Esophagus (tissue), 2 donors: ENCODE measurements around the gene TBX10. TPM values are rescaled to one million over a fixed set of nuclear protein-coding genes. Genes with fewer than 3 reads are reported as not detected.
"Not testable (repeated sequence)": the region's sequence is repeated elsewhere in the genome, so short reads cannot be mapped to it uniquely, and the experiment has no call there.

Source experiments
- H3K27ac ChIP-seq, 2 donors: one replicate each; pipeline ENCODE4 v1.5.1; 2013; ENCODE audit warnings: low read depth in 2 of 2, mild to moderate bottlenecking in 2 of 2, inconsistent platforms in 1 of 2, low read length in 1 of 2, moderate library complexity in 1 of 2
- H3K27me3 ChIP-seq, 2 donors: one replicate each; pipeline ENCODE4 v1.6.1; 2013; ENCODE audit warnings: low read length in 2 of 2, control low read depth in 1 of 2, mild to moderate bottlenecking in 1 of 2; ENCODE audit not compliant: insufficient read depth in 2 of 2, control insufficient read depth in 1 of 2
- H3K36me3 ChIP-seq, 2 donors: one replicate each; pipeline ENCODE4 v1.6.1; 2013; ENCODE audit warnings: low read length in 1 of 2; ENCODE audit not compliant: control insufficient read depth in 2 of 2, insufficient read depth in 2 of 2
- H3K4me1 ChIP-seq, 2 donors: one replicate each; pipeline ENCODE4 v1.6.1; 2013; ENCODE audit warnings: low read length in 1 of 2; ENCODE audit not compliant: control insufficient read depth in 2 of 2, insufficient read depth in 2 of 2
- H3K4me3 ChIP-seq, 2 donors: one replicate each; pipeline ENCODE4 v1.5.1; 2013; ENCODE audit warnings: low read length in 2 of 2, mild to moderate bottlenecking in 2 of 2, low read depth in 1 of 2, moderate library complexity in 1 of 2
- H3K9me3 ChIP-seq, 2 donors: one replicate each; pipeline ENCODE4 v1.6.1; 2013; ENCODE audit warnings: mild to moderate bottlenecking in 2 of 2, low read depth in 1 of 2, low read length in 1 of 2, moderate library complexity in 1 of 2; ENCODE audit not compliant: control insufficient read depth in 2 of 2, insufficient read depth in 1 of 2
- WGBS, 2 donors: extraction: QIAGEN DNeasy Blood & Tissue Kit; methylation state at CpG; one replicate each; pipeline ENCODE4 v1.1.7; 2013; 5-methylcytosine and 5-hydroxymethylcytosine counted together
- polyA plus RNA-seq, 2 donors: library from polyadenylated mRNA; stranded (reverse); fragments of 200-250 nt; gene quantifications; one replicate each; pipeline ENCODE4 v1.2.3, GENCODE V29; 2013
- donor health status: healthy with polysubstance abuse.
- donor health status: Bipolar disorder and iron deficiency.

The TBX10 gene
- polyA plus RNA-seq, 2 donors, result not detected

DNA sequence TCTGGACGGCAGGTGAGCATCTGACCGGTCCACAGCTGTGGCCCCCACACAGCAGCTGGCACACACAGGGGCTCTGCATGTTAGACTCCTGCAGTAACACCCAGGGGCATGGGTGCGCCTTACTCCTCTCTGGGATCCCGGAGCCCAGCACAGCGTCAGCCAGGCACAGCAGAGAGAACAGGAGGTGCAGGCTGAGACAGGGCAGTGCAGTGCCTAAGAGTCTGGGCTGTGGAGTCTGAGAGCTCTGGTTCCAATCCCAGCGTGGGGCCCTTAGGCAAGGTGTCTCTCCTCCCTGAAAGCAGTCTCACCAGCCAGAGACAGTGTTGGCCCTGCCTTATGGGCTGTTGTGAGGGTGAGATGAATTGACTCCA lies 12.1 kb downstream of the TBX10 start:
- Histone ChIP-seq H3K9me3 (no peaks in the 10 kb centered on the region), H3K36me3 (no peaks in the 10 kb centered on the region), H3K4me1 (peaks cover 9 to 33% of the 10 kb centered on the region in 2 donors), H3K4me3 (no peak overlapping the region), H3K27ac (peak overlapping the region; percentile 24 to 97), H3K27me3 (no peaks in the 10 kb centered on the region)
- 61 to 74% methylated on average over 6 of the region's 6 CpGs for WGBS, 2 donors

DNA sequence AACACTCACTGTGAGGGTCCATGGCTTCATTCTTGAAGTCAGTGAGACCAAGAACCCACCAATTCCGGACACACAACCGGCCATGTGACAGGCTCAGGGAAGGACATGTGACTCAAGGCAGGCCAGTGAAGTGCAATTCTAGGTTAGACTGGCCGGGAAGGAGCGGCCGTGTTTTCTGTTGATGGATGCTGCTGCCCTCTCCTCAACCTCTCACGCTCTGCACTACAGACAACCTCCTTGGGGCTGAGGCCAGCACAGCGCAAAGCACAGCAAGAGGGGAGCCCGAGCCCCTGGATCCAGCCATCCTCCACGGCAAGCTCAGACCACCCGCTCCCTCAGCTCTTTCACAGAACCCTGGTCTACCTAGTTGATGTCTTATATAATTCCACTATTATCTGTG lies 12.6 kb downstream of the TBX10 start:
- peaks cover 9 to 33% of the 10 kb centered on the region in 2 donors for H3K4me1 ChIP-seq
- no peaks in the 10 kb centered on the region for H3K27me3 ChIP-seq
- 94 to 96% methylated on average over 10 of the region's 10 CpGs for WGBS, 2 donors
- H3K36me3 ChIP-seq, result no peaks in the 10 kb centered on the region
- no peaks in the 10 kb centered on the region for H3K9me3 ChIP-seq
- no peak overlapping the region for H3K27ac ChIP-seq
- H3K4me3 ChIP-seq, result no peak overlapping the region

- not testable (repeated sequence) for H3K4me3 ChIP-seq, H3K27me3 ChIP-seq, H3K27ac ChIP-seq, H3K9me3 ChIP-seq, H3K36me3 ChIP-seq
- peaks cover 9 to 29% of the 10 kb centered on the region in 2 donors for H3K4me1 ChIP-seq
- 88 to 94% methylated on average over 10 of the region's 10 CpGs for WGBS, 2 donors
These were observed 13.3 kb downstream of the TBX10 start for GRCh38 chr11:67626131-67626833.

- WGBS, 2 donors, result 83 to 87% methylated on average over 1 of the region's 1 CpG
- not testable (repeated sequence) for H3K27me3 ChIP-seq, H3K9me3 ChIP-seq, H3K4me3 ChIP-seq, H3K27ac ChIP-seq, H3K36me3 ChIP-seq
- peaks cover 6 to 15% of the 10 kb centered on the region in 2 donors for H3K4me1 ChIP-seq
These were observed 15.8 kb downstream of the TBX10 start for GRCh38 chr11:67623795-67624194.

- WGBS, 2 donors, result 71 to 78% methylated on average over 6 to 7 of the region's 7 CpGs
These were observed 16.7 kb downstream of the TBX10 start for GRCh38 chr11:67622905-67623304.

DNA sequence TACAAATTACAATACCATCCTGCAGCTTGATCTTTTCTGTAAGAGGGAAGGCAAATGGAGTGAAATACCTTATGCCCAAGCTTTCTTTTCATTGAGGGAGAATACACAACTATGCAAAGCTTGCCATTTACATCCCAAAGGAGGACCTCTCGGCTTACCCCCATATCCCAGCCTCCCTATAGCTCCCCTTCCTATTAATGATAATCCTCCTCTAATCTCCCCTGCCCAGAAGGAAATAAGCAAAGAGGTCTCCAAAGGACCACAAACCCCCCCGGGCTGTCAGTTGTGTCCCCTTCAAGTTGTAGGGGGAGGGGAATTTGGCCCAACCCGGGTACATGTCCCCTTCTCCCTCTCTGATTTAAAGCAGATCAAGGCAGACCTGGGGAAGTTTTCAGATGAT lies 17.6 kb downstream of the TBX10 start:
- 68 to 75% methylated on average over 3 of the region's 3 CpGs for WGBS, 2 donors
- H3K27ac ChIP-seq, H3K36me3 ChIP-seq, H3K4me1 ChIP-seq, H3K4me3 ChIP-seq, H3K27me3 ChIP-seq, H3K9me3 ChIP-seq: not testable (repeated sequence)

More at GRCh38 chr11:67622905-67623304, 16.7 kb downstream of the TBX10 start:
- H3K27ac ChIP-seq, H3K9me3 ChIP-seq, H3K4me3 ChIP-seq, H3K36me3 ChIP-seq, H3K4me1 ChIP-seq, H3K27me3 ChIP-seq: not testable (repeated sequence)

- not testable (repeated sequence) for H3K36me3 ChIP-seq, H3K27ac ChIP-seq, H3K9me3 ChIP-seq, H3K4me3 ChIP-seq, H3K27me3 ChIP-seq, H3K4me1 ChIP-seq
- WGBS, 2 donors, result 88% methylated on average over 13 of the region's 13 CpGs
These were observed 18.9 kb downstream of the TBX10 start for GRCh38 chr11:67620621-67621020.

GRCh38 chr11:67619683-67620618 lies 19.6 kb downstream of the TBX10 start:
- H3K27ac ChIP-seq, H3K27me3 ChIP-seq, H3K36me3 ChIP-seq, H3K4me3 ChIP-seq, H3K9me3 ChIP-seq, H3K4me1 ChIP-seq: not testable (repeated sequence)
- WGBS, 2 donors, result 87 to 90% methylated on average over 33 of the region's 33 CpGs

DNA sequence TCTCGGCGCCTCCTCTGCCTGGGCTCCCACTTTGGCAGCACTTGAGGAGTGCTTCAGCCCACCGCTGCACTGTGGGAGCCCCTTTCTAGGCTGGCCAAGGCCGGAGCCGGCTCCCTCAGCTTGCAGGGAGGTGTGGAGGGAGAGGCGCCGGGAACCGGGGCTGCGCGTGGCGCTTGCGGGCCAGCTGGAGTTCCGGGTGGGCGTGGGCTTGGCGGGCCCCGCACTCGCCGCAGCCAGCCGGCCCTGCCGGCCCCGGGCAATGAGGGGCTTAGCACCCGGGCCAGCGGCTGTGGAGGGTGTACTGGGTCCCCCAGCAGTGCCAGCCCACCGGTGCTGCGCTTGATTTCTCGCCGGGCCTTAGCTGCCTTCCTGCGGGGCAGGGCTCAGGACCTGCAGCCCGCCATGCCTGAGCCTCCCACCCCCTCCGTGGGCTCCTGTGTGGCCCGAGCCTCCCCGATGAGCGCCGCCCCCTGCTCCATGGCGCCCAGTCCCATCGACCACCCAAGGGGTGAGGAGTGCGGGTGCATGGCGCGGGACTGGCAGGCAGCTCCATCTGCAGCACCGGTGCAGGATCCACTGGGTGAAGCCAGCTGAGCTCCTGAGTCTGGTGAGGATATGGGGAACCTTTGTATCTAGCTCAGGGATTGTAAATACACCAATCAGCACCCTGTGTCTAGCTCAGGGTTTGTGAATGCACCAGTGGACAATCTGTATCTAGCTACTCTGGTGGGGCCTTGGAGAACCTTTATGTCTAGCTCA lies 20.5 kb downstream of the TBX10 start:
- H3K4me3 ChIP-seq, H3K9me3 ChIP-seq, H3K36me3 ChIP-seq, H3K27ac ChIP-seq, H3K27me3 ChIP-seq: not testable (repeated sequence)
- peaks cover 0 to 15% of the 10 kb centered on the region in 2 donors for H3K4me1 ChIP-seq
- WGBS, 2 donors, result 90 to 91% methylated on average over 29 to 40 of the region's 40 CpGs
